ENCODE data around the gene PKD2L1.
"Not testable (repeated sequence)": the region's sequence is repeated elsewhere in the genome, so short reads cannot be mapped to it uniquely, and the experiment has no call there.

Gene PKD2L1

DNA sequence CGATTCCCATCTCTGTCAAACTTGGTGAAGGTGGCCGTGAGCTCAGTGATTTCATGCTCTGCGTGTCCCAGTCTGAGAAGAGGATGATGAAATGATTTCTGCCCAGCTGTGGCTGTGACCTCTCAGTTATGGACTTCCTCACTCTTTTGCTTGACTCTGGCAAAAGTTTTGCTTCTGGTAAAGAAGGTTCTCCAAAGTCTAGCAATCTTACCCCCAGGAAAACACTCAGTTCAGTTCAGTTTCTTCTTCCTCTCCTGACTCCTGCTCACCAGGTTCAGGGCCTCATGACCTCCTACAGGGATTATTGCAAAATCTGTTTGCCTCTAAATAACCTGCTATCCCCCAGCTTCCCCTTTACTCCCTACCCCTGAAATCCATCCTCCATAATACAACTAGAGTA is 38.7 kb downstream of the PKD2L1 start:
- TF ChIP-seq, protein P1, sequence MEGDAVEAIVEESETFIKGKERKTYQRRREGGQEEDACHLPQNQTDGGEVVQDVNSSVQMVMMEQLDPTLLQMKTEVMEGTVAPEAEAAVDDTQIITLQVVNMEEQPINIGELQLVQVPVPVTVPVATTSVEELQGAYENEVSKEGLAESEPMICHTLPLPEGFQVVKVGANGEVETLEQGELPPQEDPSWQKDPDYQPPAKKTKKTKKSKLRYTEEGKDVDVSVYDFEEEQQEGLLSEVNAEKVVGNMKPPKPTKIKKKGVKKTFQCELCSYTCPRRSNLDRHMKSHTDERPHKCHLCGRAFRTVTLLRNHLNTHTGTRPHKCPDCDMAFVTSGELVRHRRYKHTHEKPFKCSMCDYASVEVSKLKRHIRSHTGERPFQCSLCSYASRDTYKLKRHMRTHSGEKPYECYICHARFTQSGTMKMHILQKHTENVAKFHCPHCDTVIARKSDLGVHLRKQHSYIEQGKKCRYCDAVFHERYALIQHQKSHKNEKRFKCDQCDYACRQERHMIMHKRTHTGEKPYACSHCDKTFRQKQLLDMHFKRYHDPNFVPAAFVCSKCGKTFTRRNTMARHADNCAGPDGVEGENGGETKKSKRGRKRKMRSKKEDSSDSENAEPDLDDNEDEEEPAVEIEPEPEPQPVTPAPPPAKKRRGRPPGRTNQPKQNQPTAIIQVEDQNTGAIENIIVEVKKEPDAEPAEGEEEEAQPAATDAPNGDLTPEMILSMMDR (IDR thresholded peaks at IDR 0.05; ENCODE audit: low read depth, low read length), result no peak
- DNase-seq (ENCODE audit: extremely low read depth, low read depth), result no peak

DNA sequence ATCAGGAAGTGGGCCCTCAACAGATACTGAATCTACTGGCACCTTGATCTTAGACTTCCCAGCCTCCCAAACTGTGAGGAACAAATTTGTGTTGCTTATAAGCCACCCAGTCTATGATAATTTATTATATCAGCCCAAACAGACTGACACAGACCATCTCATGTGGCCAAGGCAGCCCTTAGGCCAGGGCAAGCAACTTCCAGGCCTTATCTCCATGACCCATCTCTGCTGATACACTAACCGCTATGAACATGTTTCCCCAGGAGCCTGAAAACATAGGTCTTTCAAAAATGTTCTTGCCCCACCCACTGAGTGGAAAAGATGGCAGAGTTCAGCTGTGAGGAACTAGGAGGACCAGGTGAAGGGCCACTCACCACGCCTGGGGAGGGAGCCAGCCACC is 40.4 kb downstream of the PKD2L1 start:
- TF ChIP-seq, protein P1 (IDR thresholded peaks at IDR 0.05; ENCODE audit: low read depth, low read length), result no peak

DNA sequence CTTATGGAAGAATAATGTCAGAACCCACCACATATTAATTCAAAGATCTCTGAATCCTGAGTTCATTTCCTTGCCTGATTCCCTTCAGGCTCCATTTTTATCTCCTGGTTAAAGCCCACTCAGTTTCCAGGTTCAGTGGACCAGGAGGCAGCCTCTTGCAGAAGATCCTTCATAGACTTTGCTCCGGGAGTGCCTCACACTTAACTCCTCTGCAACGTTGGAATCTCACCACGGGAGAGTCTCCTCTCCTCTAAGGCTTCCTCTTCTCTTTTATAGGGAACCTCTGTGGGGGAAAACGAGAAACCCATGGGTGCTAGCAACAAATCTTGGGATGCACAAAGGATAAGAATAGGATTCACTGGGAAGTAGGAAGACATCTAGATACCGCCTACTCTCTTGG is 41.8 kb downstream of the PKD2L1 start:
- TF ChIP-seq, protein P1 (IDR thresholded peaks at IDR 0.05; ENCODE audit: low read depth, low read length), result no peak
- DNase-seq (ENCODE audit: extremely low read depth, low read depth), result no peak

More for the DNA sequence above, 40.4 kb downstream of the PKD2L1 start:
- no peak for DNase-seq (ENCODE audit: extremely low read depth, low read depth)

DNA sequence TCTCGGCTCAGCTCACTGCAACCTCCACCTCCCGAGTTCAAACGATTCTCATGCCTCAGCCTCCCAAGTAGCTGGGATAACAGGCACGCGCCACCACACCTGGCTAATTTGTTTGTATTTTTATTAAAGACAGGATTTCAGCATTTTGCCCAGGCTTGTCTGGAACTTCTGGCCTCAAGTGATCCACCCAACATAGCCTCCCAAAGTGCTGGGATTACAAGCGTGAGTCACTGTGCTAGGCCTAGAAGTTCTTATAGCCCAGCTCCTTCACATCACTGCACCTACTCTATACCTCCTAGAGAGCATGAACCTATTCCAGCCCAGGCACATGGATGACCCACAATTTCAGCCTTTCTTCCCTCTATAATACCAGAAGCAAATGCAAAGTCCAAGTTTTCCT is 42.3 kb downstream of the PKD2L1 start:
- DNase-seq (ENCODE audit: extremely low read depth, low read depth), result no peak
- TF ChIP-seq, protein P1 (IDR thresholded peaks at IDR 0.05; ENCODE audit: low read depth, low read length), result no peak

DNA sequence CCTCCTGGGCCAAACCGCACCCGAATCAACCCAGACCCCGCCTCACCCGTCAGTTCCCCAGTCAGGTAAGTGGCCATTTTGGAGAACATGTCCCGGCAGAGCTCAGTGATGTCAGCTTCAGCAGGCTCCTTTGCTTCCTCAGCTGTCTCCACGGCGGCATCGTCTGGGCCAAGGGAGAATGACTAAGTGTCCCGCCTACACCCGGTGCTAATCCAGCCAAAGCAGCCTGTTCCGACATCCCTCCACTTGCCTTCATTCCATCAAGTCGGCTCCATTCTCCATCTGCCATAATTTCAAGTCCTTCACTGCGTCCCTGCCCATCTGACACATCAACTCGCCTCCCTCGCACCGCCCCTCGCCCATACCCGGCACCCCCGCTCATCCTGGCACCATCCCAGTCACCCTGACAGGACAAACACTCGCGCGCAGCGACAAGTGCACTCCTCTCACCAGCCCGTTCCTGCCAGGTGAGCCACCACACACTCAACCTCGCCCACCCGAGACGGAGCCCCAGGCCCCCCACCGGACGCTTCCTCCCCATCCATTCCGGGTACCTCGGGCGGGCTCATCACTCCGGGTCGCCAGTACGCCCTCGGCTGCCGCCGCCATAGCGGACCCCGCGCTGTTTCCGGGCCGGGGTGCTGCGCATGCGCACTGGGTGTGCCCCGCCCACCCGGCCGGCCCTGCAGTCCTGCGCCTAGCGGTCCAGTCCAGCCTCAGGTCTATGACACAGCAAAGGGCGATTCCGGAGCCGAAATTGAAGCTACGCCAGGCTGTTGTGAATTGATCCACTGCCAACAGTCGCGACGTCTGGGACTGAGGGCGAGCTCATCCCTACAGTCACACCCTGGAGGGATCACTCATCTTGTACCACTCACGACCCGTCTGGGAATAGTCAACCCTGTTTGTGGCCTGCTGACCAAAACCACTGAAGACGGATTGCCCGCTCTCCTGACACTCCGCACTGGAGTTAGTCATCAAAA is 43.7 kb downstream of the PKD2L1 start, which contains the start of gene BLOC1S2:
Gene BLOC1S2 (minus strand): TSS at position 630 of the 983 bp plus-strand sequence. CDS start 21 bp downstream, at position 609.
- TF ChIP-seq, protein P1 (IDR thresholded peaks at IDR 0.05; ENCODE audit: low read depth, low read length), result no peak; the same call in 1 of the 2 replicates
- DNase-seq (ENCODE audit: extremely low read depth, low read depth), result peak; percentile 70

DNA sequence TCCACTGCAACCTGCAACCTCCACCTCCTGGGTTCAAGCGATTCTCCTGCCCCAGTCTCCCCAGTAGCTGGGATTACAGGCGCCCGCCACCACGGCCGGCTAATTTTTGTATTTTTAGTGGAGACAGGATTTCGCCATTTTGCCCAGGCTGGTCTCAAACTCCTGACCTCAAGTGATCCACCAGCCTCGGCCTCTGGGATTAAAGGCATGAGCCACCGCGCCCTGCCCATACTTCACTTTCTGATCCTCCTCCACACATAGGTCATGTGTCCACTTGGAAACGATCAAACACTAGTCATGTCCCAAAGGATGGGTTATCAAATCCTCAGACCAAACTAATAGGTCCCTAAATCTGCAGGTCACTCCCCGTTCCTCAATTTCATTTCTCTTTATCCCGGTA is 44.7 kb downstream of the PKD2L1 start:
- DNase-seq (ENCODE audit: extremely low read depth, low read depth), result not testable (repeated sequence)

DNA sequence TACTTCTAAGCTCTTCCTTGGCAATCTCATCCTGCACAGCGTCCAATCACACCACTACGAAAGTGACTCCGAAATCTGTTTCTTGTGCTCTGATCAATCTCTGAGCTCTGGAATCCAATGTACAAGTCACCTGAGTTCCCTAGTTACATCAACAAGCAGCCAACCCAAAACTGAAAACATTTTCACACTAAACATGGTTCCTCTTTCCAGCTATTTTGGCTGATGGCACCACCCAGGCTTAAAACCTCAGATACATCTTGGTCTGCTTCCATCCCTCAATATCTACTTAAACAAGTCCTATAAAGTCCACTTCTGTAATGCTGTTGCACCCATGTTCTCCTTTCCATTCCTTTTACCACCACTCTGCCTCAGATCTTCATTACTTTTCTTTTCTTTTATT is 47.1 kb downstream of the PKD2L1 start:
- no peak for DNase-seq (ENCODE audit: extremely low read depth, low read depth)

DNA sequence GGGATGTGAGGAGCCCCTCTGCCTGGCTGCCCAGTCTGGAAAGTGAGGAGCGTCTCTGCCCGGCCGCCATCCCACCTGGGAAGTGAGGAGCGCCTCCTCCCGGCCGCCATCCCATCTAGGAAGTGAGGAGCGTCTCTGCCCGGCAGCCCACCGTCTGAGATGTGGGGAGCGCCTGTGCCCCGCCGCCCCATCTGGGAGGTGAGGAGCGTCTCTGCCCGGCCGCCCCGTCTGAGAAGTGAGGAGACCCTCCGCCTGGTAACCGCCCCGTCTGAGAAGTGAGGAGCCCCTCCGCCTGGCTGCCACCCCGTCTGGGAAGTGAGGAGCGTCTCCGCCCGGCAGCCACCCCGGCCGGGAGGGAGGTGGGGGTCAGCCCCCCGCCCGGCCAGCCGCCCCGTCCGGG is 53.1 kb downstream of the PKD2L1 start:
- DNase-seq (ENCODE audit: extremely low read depth, low read depth), result not testable (repeated sequence)

More for the DNA sequence above, 47.1 kb downstream of the PKD2L1 start:
- TF ChIP-seq, protein P1 (IDR thresholded peaks at IDR 0.05; ENCODE audit: low read depth, low read length), result no peak

All from AG09319 (cell line).